Measurements from ENCODE around the gene MARK2. TPM values are rescaled to one million over a fixed set of nuclear protein-coding genes. Genes with fewer than 3 reads are reported as not detected.
A peak's percentile ranks its signal among the peaks of the same experiment; 100 is the strongest.

MARK2 gene
- total RNA-seq, 2 donors from 2014 or later: 39.7 to 39.8 TPM

GRCh38 chr11:63923319-63923718 lies 84.4 kb downstream of the MARK2 start:
- H3K4me3 ChIP-seq (ENCODE audit: low read length): no peak overlapping the region
- no peak overlapping the region for H3K27ac Mint-ChIP-seq
- H3K4me3 Mint-ChIP-seq: no peak overlapping the region
- no peaks in the 10 kb centered on the region for H3K4me1 ChIP-seq (ENCODE audit: control insufficient read depth, insufficient read depth, low read length)
- no peak for TF ChIP-seq CTCF (conservative IDR thresholded peaks at IDR 0.05)
- no peak overlapping the region for H3K9ac ChIP-seq (ENCODE audit: extremely low read depth, low read length, poor library complexity, severe bottlenecking)
- peaks cover 20% of the 10 kb centered on the region for H3K4me1 Mint-ChIP-seq
- no peaks in the 10 kb centered on the region for H3K9me3 Mint-ChIP-seq
- no peak for DNase-seq
- no peaks in the 10 kb centered on the region for H3K36me3 Mint-ChIP-seq (ENCODE audit: low read depth)
- no peak overlapping the region for H3K27ac ChIP-seq (ENCODE audit: low read depth, low read length)
- no peaks in the 10 kb centered on the region for H3K9me3 ChIP-seq (ENCODE audit: control insufficient read depth, low read length)
- 83 to 96% methylated on average over 3 to 4 of the region's 4 CpGs for WGBS, 2 experiments (ENCODE audit: insufficient coverage in 1 of 2, insufficient read length in 1 of 2)
- no peaks in the 10 kb centered on the region for H3K36me3 ChIP-seq (ENCODE audit: control insufficient read depth, insufficient read depth, low read length)
- H3K27me3 Mint-ChIP-seq (ENCODE audit: insufficient read depth): peaks cover 39% of the 10 kb centered on the region
- H3K27me3 ChIP-seq (ENCODE audit: control insufficient read depth, insufficient read depth, low read length, poor library complexity, severe bottlenecking): no peaks in the 10 kb centered on the region

- 92 to 94% methylated on average over 5 of the region's 5 CpGs for WGBS, 2 experiments (ENCODE audit: insufficient coverage in 1 of 2, insufficient read length in 1 of 2)
- no peak overlapping the region for H3K27ac Mint-ChIP-seq
Observed at GRCh38 chr11:63929616-63930015, 90.7 kb downstream of the MARK2 start.

GRCh38 chr11:63931045-63931444 lies 92.1 kb downstream of the MARK2 start:
- H3K27me3 ChIP-seq (ENCODE audit: control insufficient read depth, insufficient read depth, low read length, poor library complexity, severe bottlenecking): no peaks in the 10 kb centered on the region
- H3K4me1 Mint-ChIP-seq: peaks cover 2% of the 10 kb centered on the region
- H3K27me3 Mint-ChIP-seq (ENCODE audit: insufficient read depth): peaks cover 30% of the 10 kb centered on the region
- no peak overlapping the region for H3K4me3 Mint-ChIP-seq
- TF ChIP-seq CTCF (conservative IDR thresholded peaks at IDR 0.05): no peak
- no peaks in the 10 kb centered on the region for H3K4me1 ChIP-seq (ENCODE audit: control insufficient read depth, insufficient read depth, low read length)
- no peak overlapping the region for H3K4me3 ChIP-seq (ENCODE audit: low read length)
- H3K36me3 ChIP-seq (ENCODE audit: control insufficient read depth, insufficient read depth, low read length): no peaks in the 10 kb centered on the region
- WGBS, 2 experiments (ENCODE audit: insufficient coverage in 1 of 2, insufficient read length in 1 of 2): 86 to 94% methylated on average over 2 to 6 of the region's 6 CpGs
- no peak overlapping the region for H3K27ac Mint-ChIP-seq
- no peak overlapping the region for H3K27ac ChIP-seq (ENCODE audit: low read depth, low read length)
- no peaks in the 10 kb centered on the region for H3K36me3 Mint-ChIP-seq (ENCODE audit: low read depth)
- H3K9me3 ChIP-seq (ENCODE audit: control insufficient read depth, low read length): no peaks in the 10 kb centered on the region
- peaks cover 1% of the 10 kb centered on the region for H3K9me3 Mint-ChIP-seq
- peak; percentile 50 for DNase-seq
- H3K9ac ChIP-seq (ENCODE audit: extremely low read depth, low read length, poor library complexity, severe bottlenecking): no peak overlapping the region

More at GRCh38 chr11:63929616-63930015, 90.7 kb downstream of the MARK2 start:
- Mint-ChIP-seq H3K4me3 (no peak overlapping the region), H3K36me3 (ENCODE audit: low read depth) (no peaks in the 10 kb centered on the region), H3K9me3 (peaks cover 1% of the 10 kb centered on the region), H3K27me3 (ENCODE audit: insufficient read depth) (peaks cover 36% of the 10 kb centered on the region), H3K4me1 (peaks cover 2% of the 10 kb centered on the region)
- Histone ChIP-seq H3K36me3 (ENCODE audit: control insufficient read depth, insufficient read depth, low read length) (no peaks in the 10 kb centered on the region), H3K9me3 (ENCODE audit: control insufficient read depth, low read length) (no peaks in the 10 kb centered on the region), H3K27ac (ENCODE audit: low read depth, low read length) (no peak overlapping the region), H3K4me1 (ENCODE audit: control insufficient read depth, insufficient read depth, low read length) (no peaks in the 10 kb centered on the region), H3K27me3 (ENCODE audit: control insufficient read depth, insufficient read depth, low read length, poor library complexity, severe bottlenecking) (no peaks in the 10 kb centered on the region), H3K9ac (ENCODE audit: extremely low read depth, low read length, poor library complexity, severe bottlenecking) (no peak overlapping the region), H3K4me3 (ENCODE audit: low read length) (no peak overlapping the region)
- no peak for DNase-seq
- no peak for TF ChIP-seq CTCF (conservative IDR thresholded peaks at IDR 0.05)

All from endodermal cell (in vitro differentiated cells).